A673 (cell line): ENCODE measurements around the gene PHACTR4. TPM values are rescaled to one million over a fixed set of nuclear protein-coding genes. Genes with fewer than 3 reads are reported as not detected.
"Not testable (repeated sequence)": the region's sequence is repeated elsewhere in the genome, so short reads cannot be mapped to it uniquely, and the experiment has no call there.

Source experiments
- BruUV-seq: library from RNA; stranded (reverse); fragments of 400-500 nt; replicated peaks from 2 replicates; lab custom pipeline; 2021; lab: Mats Ljungman, UMichigan
- CTCF ChIA-PET: fragments of 300-600 bp; sonication (Branson Sonifier 250); formaldehyde crosslinking; loops from one replicate; lab custom pipeline; 2022; ENCODE audit warnings: antibody characterized with exemption; lab: Charles Lee
- POLR2A ChIA-PET: fragments of 300-600 bp; sonication (Branson Sonifier 250); formaldehyde crosslinking; loops from one replicate; lab custom pipeline; 2022; ENCODE audit warnings: antibody characterized with exemption; ENCODE audit not compliant: low non-redundant PET; lab: Charles Lee
- DNase-seq: peaks from one replicate; pipeline ENCODE4 v3.0.0-alpha.2; 2015; ENCODE audit warnings: low spot score
- H3K27ac ChIP-seq: fragments of 200-600 bp; sonication (generic); 2 replicates; pipeline ENCODE4 v1.5.1; 2016; ENCODE audit warnings: mixed run types, low read depth, mild to moderate bottlenecking, mixed read lengths, antibody characterized with exemption, low read length; ENCODE audit not compliant: poor library complexity, severe bottlenecking
- H3K27me3 ChIP-seq: fragments of 200-600 bp; sonication (generic); replicated peaks from 2 replicates; pipeline ENCODE4 v1.6.1; 2017; ENCODE audit warnings: mixed run types, low read depth, mild to moderate bottlenecking, mixed read lengths, antibody characterized with exemption, low read length; ENCODE audit not compliant: insufficient read depth, poor library complexity
- H3K36me3 ChIP-seq: fragments of 200-600 bp; sonication (generic); 2 replicates; pipeline ENCODE4 v1.6.1; 2016; ENCODE audit warnings: mixed run types, mild to moderate bottlenecking, mixed read lengths, antibody characterized with exemption, low read length; ENCODE audit not compliant: insufficient read depth, poor library complexity, severe bottlenecking
- H3K4me1 ChIP-seq: fragments of 200-600 bp; sonication (generic); 2 replicates; pipeline ENCODE4 v1.6.1; 2017; ENCODE audit warnings: mixed run types, mild to moderate bottlenecking, mixed read lengths, antibody characterized with exemption, low read length; ENCODE audit not compliant: insufficient read depth, poor library complexity, severe bottlenecking
- H3K4me3 ChIP-seq: fragments of 200-600 bp; sonication (generic); 2 replicates; pipeline ENCODE4 v1.5.1; 2016; ENCODE audit warnings: low read depth, mixed run types, mild to moderate bottlenecking, mixed read lengths, low read length; ENCODE audit not compliant: poor library complexity, severe bottlenecking
- H3K9me3 ChIP-seq: fragments of 200-600 bp; sonication (generic); 2 replicates; pipeline ENCODE4 v1.6.1; 2016; ENCODE audit warnings: mixed run types, low read depth, mild to moderate bottlenecking, mixed read lengths, antibody characterized with exemption, low read length; ENCODE audit not compliant: poor library complexity, severe bottlenecking
- CTCF ChIP-seq: fragments of 300-800, 200-600 bp; sonication (generic); conservative IDR thresholded peaks from 2 replicates; pipeline ENCODE4 v1.5.1; 2017; ENCODE audit warnings: low read depth, mild to moderate bottlenecking, antibody characterized with exemption, low read length, moderate library complexity, mixed read lengths
- EZH2 ChIP-seq: fragments of 200-600 bp; sonication (generic); IDR thresholded peaks from 2 replicates; pipeline ENCODE4 v1.6.1; 2017; ENCODE audit warnings: borderline replicate concordance, low read depth, mild to moderate bottlenecking, mixed read lengths, antibody characterized with exemption, low read length; ENCODE audit not compliant: poor library complexity, severe bottlenecking
- intact Hi-C: fragments of 100-400 bp; cut with micrococcal nuclease; formaldehyde crosslinking; loops from one replicate; pipeline ENCODE4 v1.10.0; 2022; ENCODE audit not compliant: unreplicated experiment
- total RNA-seq: library from RNA; stranded (reverse); gene quantifications from 2 replicates; pipeline ENCODE4 v1.2.3, GENCODE V29; 2021

Gene PHACTR4
- total RNA-seq, 1 experiment from 2014 or later: 63.4 TPM

GRCh38 chr1:28364888-28365287, 4.7 kb upstream of the PHACTR4 start:
- no peaks in the 10 kb centered on the region for H3K4me1 ChIP-seq
- BruUV-seq: no TSS peak
- no peaks in the 10 kb centered on the region for H3K36me3 ChIP-seq
- no peak overlapping the region for H3K4me3 ChIP-seq
- H3K27me3 ChIP-seq: no peaks in the 10 kb centered on the region
- DNase-seq: no peak
- intact Hi-C loops: no loop called here
- H3K27ac ChIP-seq: no peak overlapping the region
- H3K9me3 ChIP-seq: no peaks in the 10 kb centered on the region
- ChIA-PET POLR2A (no interaction called here), CTCF (no interaction called here)
- no peak for TF ChIP-seq EZH2
- no peak for TF ChIP-seq CTCF

- Histone ChIP-seq H3K27ac (no peak overlapping the region), H3K36me3 (no peaks in the 10 kb centered on the region), H3K9me3 (no peaks in the 10 kb centered on the region), H3K4me3 (no peak overlapping the region), H3K4me1 (peaks cover 1% of the 10 kb centered on the region), H3K27me3 (no peaks in the 10 kb centered on the region)
- POLR2A ChIA-PET: no interaction called here
- no peak for DNase-seq
- CTCF ChIA-PET: no interaction called here
- no peak for TF ChIP-seq EZH2
- no peak for TF ChIP-seq CTCF
- BruUV-seq: no TSS peak
- intact Hi-C loops: no loop called here
Measured at GRCh38 chr1:28365864-28366263, 3.7 kb upstream of the PHACTR4 start.

DNA sequence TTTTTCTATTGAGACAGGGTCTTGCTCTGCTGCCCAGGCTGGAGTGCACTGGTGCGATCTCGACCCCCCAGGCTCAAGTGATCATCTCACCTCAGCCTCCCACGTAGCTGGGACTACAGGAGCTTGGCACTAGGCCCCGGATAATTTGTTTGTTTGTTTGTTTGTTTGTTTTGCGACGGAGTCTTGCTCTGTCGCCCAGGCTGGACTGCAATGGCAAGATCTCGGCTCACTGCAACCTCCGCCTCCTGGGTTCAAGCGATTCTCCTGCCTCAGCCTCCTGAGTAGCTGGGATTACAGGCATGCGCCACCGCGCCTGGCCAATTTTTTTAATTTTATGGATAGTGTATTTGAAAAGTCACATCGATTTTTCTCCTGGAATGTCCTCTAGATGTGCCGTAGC, 932 bp upstream of the PHACTR4 start:
- BruUV-seq, H3K9me3 ChIP-seq, POLR2A ChIA-PET, H3K4me1 ChIP-seq, DNase-seq, intact Hi-C loops, H3K36me3 ChIP-seq, H3K4me3 ChIP-seq, H3K27ac ChIP-seq, H3K27me3 ChIP-seq: not testable (repeated sequence)
- CTCF ChIA-PET: interaction anchor here (0.6 to 1.9 kb wide), 2 partner anchors 9 to 133 kb away, joined by 7 to 10 read pairs; no protein-coding TSS in a partner anchor
